ENCODE data around the gene EIPR1. TPM values are rescaled to one million over a fixed set of nuclear protein-coding genes. Genes with fewer than 3 reads are reported as not detected.

Gene EIPR1
- total RNA-seq, 1 experiment from 2014 or later: 27.8 TPM

- Histone ChIP-seq H2BK20ac (ENCODE audit: low read depth, low read length, poor library complexity, severe bottlenecking) (no peak overlapping the region), H2BK12ac (ENCODE audit: insufficient read length, low read depth, low read length) (no peak overlapping the region), H2BK15ac (ENCODE audit: low read depth, low read length) (no peak overlapping the region), H3K4me1 (ENCODE audit: insufficient read depth, low read length) (no peaks in the 10 kb centered on the region), H3K9ac (ENCODE audit: extremely low read depth, insufficient read length, low read length) (no peak overlapping the region), H4K91ac (ENCODE audit: insufficient read length, low read depth, low read length) (no peak overlapping the region), H3K14ac (ENCODE audit: insufficient read depth, low read length) (no peak overlapping the region), H3K27me3 (ENCODE audit: insufficient read depth, low read length) (no peaks in the 10 kb centered on the region), H3K23ac (ENCODE audit: insufficient read length, low read depth, low read length) (no peak overlapping the region), H4K20me1 (ENCODE audit: control insufficient read depth, insufficient read depth, insufficient read length) (no peaks in the 10 kb centered on the region), H3K79me2 (ENCODE audit: insufficient read depth, low read length) (no peaks in the 10 kb centered on the region), H2BK5ac (ENCODE audit: insufficient read length, low read length) (no peak overlapping the region), H2AFZ (ENCODE audit: low read length) (no peak overlapping the region), H2BK120ac (ENCODE audit: low read depth, low read length, poor library complexity, severe bottlenecking) (no peak overlapping the region), H3K27ac (ENCODE audit: insufficient read length, low read depth, low read length) (no peak overlapping the region), H3K56ac (ENCODE audit: insufficient read length, low read depth, low read length) (no peak overlapping the region), H2AK5ac (ENCODE audit: insufficient read length, low read length) (no peak overlapping the region), H3K79me1 (ENCODE audit: insufficient read depth, low read depth, low read length, poor library complexity, severe bottlenecking) (no peaks in the 10 kb centered on the region), H4K8ac (replicated peaks; ENCODE audit: insufficient read length, low read depth, low read length) (no peak overlapping the region), H4K5ac (ENCODE audit: insufficient read length, low read depth, low read length) (no peak overlapping the region), H3T11ph (ENCODE audit: low read length) (no peak overlapping the region), H3K4me2 (ENCODE audit: insufficient read depth, insufficient read length, low read length) (no peak overlapping the region), H3K9me3 (ENCODE audit: control insufficient read depth, low read depth, low read length) (no peaks in the 10 kb centered on the region), H3K23me2 (ENCODE audit: insufficient read length, low read depth, low read length, poor library complexity, severe bottlenecking) (no peaks in the 10 kb centered on the region), H3K18ac (ENCODE audit: insufficient read length, low read depth, low read length) (no peak overlapping the region), H3K4ac (ENCODE audit: low read depth, low read length) (no peak overlapping the region)
- no peak for DNase-seq
- Mint-ChIP-seq H3K36me3 (ENCODE audit: insufficient read depth in 1 of 3, low read depth in 3 of 3) (peaks cover 5 to 38% (median 38%) of the 10 kb centered on the region in 3 experiments; a peak in 6 of 7 replicates), H3K27me3 (ENCODE audit: low read depth) (no peaks in the 10 kb centered on the region), H3K4me1 (peaks cover 0 to 2% of the 10 kb centered on the region in 2 experiments; a peak in 2 of 4 replicates), H3K4me3 (no peak overlapping the region), H3K27ac (no peak overlapping the region; a peak in 1 of 7 replicates), H3K9me3 (no peaks in the 10 kb centered on the region)
- no CpG with 5 or more reads among the region's 6 CpGs for WGBS (ENCODE audit: extremely low coverage, insufficient read length, low lambda C conversion rate)
- TF ChIP-seq CTCF (conservative IDR thresholded peaks at IDR 0.05): no peak
These were observed 27.7 kb upstream of the EIPR1 start for GRCh38 chr2:3405307-3405706.
